NOMO-1 treated with DMSO at 0.1 percent for 48 hours (cell line): Measurements from ENCODE around the gene ANKIB1.

ENCODE experiments used
- DNase-seq: peaks from one replicate; lab custom pipeline; 2025; ENCODE audit not compliant: unreplicated experiment; lab: John Stamatoyannopoulos, UW

ANKIB1 gene

GRCh38 chr7:92266415-92267241, 20.9 kb downstream of the ANKIB1 start:
- no peak for DNase-seq

DNA sequence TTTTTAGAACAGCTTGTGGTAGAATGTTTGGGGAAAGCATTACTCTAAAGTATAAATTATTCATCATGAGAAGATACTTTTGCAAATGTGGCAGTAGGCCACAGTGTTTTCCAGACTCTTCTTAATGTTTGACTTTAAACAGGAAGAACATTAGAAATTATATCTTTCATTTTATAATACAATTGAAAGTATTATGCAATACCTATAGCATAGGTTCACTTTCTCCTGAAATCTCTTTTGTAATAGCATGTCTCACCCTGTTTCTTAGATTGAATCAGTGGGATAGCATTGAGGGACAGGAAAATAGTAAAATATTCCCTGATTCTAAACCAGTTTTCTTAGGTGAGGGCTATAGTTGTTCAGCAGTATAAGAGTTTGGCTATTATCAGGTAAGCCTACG, 23.1 kb downstream of the ANKIB1 start:
- no peak for DNase-seq

DNA sequence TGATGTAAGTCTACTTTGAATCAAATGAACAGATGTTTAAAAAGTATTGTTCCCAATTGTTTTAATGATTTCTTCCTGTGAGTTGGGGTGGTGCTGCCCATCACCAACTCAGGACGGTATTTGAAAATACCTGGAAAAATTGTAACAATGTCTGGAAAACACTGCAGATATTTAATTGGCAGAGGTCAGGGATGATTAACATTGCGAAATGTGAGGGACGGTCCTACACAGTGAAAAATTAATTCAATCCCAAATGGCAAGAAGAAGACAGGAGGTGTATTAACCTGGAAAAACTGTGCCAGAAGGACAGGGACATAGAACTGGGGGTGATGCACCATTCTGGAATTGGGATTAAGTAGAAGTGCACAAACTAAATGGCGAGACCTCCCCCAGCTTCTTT, 29.6 kb downstream of the ANKIB1 start:
- no peak for DNase-seq

DNA sequence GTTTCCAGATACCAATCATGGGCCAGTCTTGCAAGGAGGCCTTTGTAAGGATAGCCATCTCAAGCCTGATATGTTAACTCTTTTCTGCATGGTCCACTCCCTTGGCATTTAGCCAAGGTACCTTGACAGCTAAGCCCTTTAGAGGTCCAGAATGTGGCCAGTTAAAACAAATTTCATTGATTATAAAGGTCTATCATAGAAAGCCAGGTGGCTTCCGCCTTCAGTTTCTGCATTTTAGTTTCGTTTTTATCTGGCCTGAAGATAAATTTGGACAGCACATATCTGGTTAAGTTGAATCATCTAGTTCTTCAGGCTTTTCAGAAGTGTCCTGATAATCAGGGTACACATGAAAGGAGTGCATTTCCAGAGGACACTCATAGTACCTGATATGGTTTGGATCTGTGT, 30.7 kb downstream of the ANKIB1 start:
- peak; percentile 57 for DNase-seq

DNA sequence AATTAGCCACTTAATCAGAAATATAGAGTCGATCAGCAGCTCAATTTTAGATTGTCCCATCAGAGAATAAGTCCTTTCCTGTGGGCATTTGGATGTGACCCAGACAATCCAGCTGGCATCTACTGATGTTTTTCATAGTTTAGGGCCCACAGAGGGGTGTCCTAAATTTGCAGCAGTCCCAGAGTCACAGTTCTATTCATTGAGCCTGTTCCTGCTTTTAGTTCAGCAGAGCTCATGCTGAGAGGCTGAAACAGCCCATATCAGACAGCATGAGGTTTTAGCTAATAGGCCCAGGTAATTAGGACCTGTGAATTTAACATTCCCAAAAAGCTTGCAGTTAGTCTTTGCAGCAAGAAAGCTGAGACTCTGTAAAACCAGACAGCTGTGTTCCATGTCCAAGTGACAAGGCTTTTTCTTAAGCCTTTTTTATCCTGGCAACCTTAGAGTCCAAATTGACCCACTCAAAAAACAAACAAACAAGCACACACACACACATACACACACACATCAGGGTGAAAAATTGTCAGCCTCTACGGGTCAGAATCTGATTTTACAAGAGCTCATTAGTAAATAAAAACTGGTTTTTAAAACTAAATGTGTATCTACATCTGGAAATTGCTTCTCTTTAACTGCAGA, 33.7 kb downstream of the ANKIB1 start:
- no peak for DNase-seq

DNA sequence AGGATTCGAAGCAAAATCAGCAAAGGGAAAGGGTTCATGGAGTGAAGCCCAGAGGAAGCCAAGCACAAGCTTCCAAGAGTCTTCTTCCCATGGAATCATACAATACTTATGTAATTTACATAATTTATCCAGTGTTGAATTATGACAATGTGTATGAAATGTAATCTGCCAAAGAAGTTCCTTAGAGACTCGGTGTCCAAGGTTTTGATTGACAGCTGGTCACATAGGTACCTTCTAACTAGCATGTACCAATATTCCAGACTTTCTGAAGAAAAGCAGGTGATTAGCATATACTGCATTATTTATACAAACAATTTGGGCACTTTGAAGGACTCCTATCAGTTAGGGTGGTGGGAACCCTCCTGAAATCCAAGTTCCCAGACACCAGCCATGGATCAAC, 35.3 kb downstream of the ANKIB1 start:
- DNase-seq, result no peak

DNA sequence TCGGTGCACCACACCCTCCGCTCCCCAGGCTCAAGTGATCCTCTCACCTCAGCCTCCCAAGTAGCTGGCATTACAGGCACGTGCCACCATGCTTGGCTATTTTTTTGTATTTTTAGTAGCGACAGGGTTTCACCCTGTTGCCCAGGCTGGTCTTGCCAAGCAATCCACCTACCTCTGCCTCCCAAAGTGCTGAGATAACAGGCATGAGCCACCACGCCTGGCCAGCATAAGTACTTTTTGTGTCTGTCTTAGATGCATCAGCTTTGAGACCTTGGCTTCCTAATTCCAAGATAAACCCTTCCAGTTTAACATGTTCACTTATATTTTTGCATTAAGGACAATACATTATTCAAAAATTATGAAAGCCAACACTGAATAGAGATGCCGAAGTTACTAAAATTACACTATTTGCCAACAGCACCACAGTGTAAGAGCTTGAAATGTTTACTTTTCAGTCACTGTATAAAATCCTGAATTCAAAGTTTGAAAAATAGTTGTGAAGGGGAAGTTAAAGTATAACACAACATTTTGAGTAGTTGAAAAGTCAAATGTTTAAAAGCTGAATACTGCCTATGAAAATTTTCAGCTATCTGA, 36.5 kb downstream of the ANKIB1 start:
- DNase-seq, result no peak

DNA sequence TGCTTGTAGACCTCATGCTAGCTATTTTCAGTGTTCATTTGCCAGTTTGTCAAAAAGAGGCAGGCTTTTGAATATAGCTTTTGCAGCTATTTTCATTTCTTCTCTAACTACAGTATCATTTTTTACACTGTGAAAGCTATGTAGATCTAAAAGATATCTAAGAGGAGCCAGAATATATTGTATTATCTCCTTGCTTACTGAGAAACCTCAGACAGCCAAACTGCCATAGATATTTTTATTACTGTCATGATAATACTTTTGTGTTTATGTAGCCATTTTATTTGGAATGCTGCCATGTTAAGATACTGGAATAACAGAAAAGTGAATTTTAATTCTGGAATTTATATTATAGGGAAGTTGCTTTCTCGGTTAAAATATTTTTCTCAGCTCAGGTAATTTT, 37.2 kb downstream of the ANKIB1 start:
- DNase-seq, result no peak

GRCh38 chr7:92289321-92289720, 43.5 kb downstream of the ANKIB1 start:
- no peak for DNase-seq

- DNase-seq, result no peak
Measured at GRCh38 chr7:92292981-92293380, 47.2 kb downstream of the ANKIB1 start.

- DNase-seq, result no peak
Measured at GRCh38 chr7:92293896-92294590, 48.3 kb downstream of the ANKIB1 start.

DNA sequence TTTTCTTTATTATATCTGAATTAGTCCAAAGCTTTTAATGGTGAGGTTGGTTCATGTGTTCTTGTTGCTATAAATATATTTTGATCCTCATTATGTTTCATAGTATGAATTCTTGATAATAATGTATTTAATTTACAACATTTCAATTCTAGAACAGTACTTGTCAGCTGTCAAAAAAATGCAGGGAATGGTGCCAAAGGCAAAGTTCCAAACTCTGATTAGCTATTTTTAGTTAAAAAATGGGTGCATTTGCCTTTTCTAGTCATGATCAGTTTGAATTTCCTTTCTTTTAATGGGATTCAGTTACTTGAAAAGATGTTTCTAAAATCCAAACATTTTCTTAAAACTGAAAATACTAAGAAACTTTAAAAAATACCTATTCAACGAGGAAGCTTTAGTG, 49.6 kb downstream of the ANKIB1 start:
- DNase-seq, result no peak

- DNase-seq, result no peak
Measured at GRCh38 chr7:92296235-92296634, 50.5 kb downstream of the ANKIB1 start.

- no peak for DNase-seq
Measured at GRCh38 chr7:92296880-92297445, 51.2 kb downstream of the ANKIB1 start.

GRCh38 chr7:92297736-92298135, 52.0 kb downstream of the ANKIB1 start:
- no peak for DNase-seq

DNA sequence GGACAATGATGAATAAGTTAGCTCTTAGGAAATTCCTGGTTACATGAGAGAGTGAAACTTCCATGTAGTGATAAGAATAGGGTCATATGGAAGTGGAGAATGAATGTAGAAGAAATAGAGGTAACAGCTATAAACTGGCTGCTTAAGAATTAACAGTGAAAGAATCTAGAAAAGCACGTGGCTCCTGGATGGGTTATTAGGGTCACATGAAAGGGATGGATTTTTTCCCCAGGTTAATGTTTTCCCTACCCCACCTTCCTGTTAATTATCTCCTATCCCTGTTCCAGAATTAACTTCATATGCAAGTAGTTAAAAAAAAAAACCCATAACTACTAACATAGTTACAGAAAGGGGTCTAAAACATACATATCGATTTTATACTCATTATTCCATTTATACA, 58.0 kb downstream of the ANKIB1 start:
- DNase-seq, result no peak

- DNase-seq, result no peak
Measured at GRCh38 chr7:92304406-92304893, 58.7 kb downstream of the ANKIB1 start.

DNA sequence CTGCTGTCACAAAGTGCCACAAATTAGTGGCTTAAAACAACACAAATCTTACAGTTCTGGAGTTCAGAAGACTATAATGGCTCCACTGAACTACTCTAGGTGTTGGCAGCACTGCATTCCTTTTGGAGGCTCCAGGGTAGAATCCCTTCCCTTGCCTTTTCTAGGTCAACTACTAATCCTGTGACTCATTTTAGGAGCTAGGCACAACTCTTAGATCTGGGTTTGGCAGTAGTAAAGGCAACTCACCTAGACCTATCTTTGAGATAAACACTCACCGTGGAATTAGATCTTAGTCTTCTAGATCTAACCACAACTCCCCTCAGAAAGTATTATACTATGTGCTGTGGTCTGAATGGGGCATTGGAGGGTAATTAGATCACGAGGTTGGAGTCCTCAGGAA, 60.4 kb downstream of the ANKIB1 start:
- DNase-seq, result no peak

- no peak for DNase-seq
Measured at GRCh38 chr7:92313055-92313454, 67.3 kb downstream of the ANKIB1 start.

GRCh38 chr7:92319243-92319642, 73.5 kb downstream of the ANKIB1 start:
- DNase-seq, result no peak

- DNase-seq, result no peak
Measured at GRCh38 chr7:92325173-92325572, 79.4 kb downstream of the ANKIB1 start.
